Measurements from ENCODE around the gene HS3ST5.

HS3ST5 gene

GRCh38 chr6:114179411-114179810 is 163.4 kb downstream of the HS3ST5 start:
- Mint-ChIP-seq H3K36me3 (ENCODE audit: low read depth) (no peaks in the 10 kb centered on the region), H3K27ac (no peak overlapping the region), H3K9me3 (no peaks in the 10 kb centered on the region), H3K27me3 (ENCODE audit: low read depth) (peaks cover 3% of the 10 kb centered on the region), H3K4me3 (no peak overlapping the region), H3K4me1 (peaks cover 6% of the 10 kb centered on the region)
- no peak for TF ChIP-seq CTCF (IDR thresholded peaks at IDR 0.05; ENCODE audit: unreplicated experiment in 3 of 3)

- no peaks in the 10 kb centered on the region for H3K9me3 Mint-ChIP-seq
- H3K27me3 Mint-ChIP-seq (ENCODE audit: low read depth), result peaks cover 3% of the 10 kb centered on the region
- no peak for TF ChIP-seq CTCF (IDR thresholded peaks at IDR 0.05; ENCODE audit: unreplicated experiment in 3 of 3)
- H3K4me3 Mint-ChIP-seq, result no peak overlapping the region
- no peaks in the 10 kb centered on the region for H3K36me3 Mint-ChIP-seq (ENCODE audit: low read depth)
- H3K27ac Mint-ChIP-seq, result no peak overlapping the region
- peaks cover 6% of the 10 kb centered on the region for H3K4me1 Mint-ChIP-seq
These were observed 166.1 kb downstream of the HS3ST5 start for GRCh38 chr6:114176726-114177125.

- H3K36me3 Mint-ChIP-seq (ENCODE audit: low read depth), result no peaks in the 10 kb centered on the region
- H3K27ac Mint-ChIP-seq, result no peak overlapping the region
- H3K27me3 Mint-ChIP-seq (ENCODE audit: low read depth), result no peaks in the 10 kb centered on the region
- peaks cover 6% of the 10 kb centered on the region for H3K4me1 Mint-ChIP-seq
- TF ChIP-seq CTCF (IDR thresholded peaks at IDR 0.05; ENCODE audit: unreplicated experiment in 3 of 3), result no peak
- H3K9me3 Mint-ChIP-seq, result no peaks in the 10 kb centered on the region
- H3K4me3 Mint-ChIP-seq, result no peak overlapping the region
These were observed 170.1 kb downstream of the HS3ST5 start for GRCh38 chr6:114172576-114173260.

GRCh38 chr6:114171473-114171872 is 171.3 kb downstream of the HS3ST5 start:
- Mint-ChIP-seq H3K27ac (no peak overlapping the region), H3K4me3 (no peak overlapping the region), H3K9me3 (no peaks in the 10 kb centered on the region), H3K27me3 (ENCODE audit: low read depth) (no peaks in the 10 kb centered on the region), H3K36me3 (ENCODE audit: low read depth) (no peaks in the 10 kb centered on the region), H3K4me1 (peaks cover 6% of the 10 kb centered on the region)
- no peak for TF ChIP-seq CTCF (IDR thresholded peaks at IDR 0.05; ENCODE audit: unreplicated experiment in 3 of 3)

GRCh38 chr6:114170958-114171387 is 171.8 kb downstream of the HS3ST5 start:
- no peaks in the 10 kb centered on the region for H3K36me3 Mint-ChIP-seq (ENCODE audit: low read depth)
- no peaks in the 10 kb centered on the region for H3K9me3 Mint-ChIP-seq
- TF ChIP-seq CTCF (IDR thresholded peaks at IDR 0.05; ENCODE audit: unreplicated experiment in 3 of 3), result no peak
- no peaks in the 10 kb centered on the region for H3K27me3 Mint-ChIP-seq (ENCODE audit: low read depth)
- H3K27ac Mint-ChIP-seq, result no peak overlapping the region
- peaks cover 6% of the 10 kb centered on the region for H3K4me1 Mint-ChIP-seq
- no peak overlapping the region for H3K4me3 Mint-ChIP-seq

- Mint-ChIP-seq H3K9me3 (no peaks in the 10 kb centered on the region), H3K36me3 (ENCODE audit: low read depth) (no peaks in the 10 kb centered on the region), H3K4me3 (no peak overlapping the region), H3K27ac (no peak overlapping the region), H3K4me1 (peaks cover 3% of the 10 kb centered on the region), H3K27me3 (ENCODE audit: low read depth) (no peaks in the 10 kb centered on the region)
- TF ChIP-seq CTCF (IDR thresholded peaks at IDR 0.05; ENCODE audit: unreplicated experiment in 3 of 3), result no peak
These were observed 172.5 kb downstream of the HS3ST5 start for GRCh38 chr6:114170372-114170771.

Measured in nephron (organoid).